Stimulated activated CD8-positive, alpha-beta memory T cell treated with anti-CD3 and anti-CD28 coated beads, Interleukin-4, amount 100 ng/mL, for 24 hours (primary cell): Measurements from ENCODE around the gene TTC28.

Source experiments
- DNase-seq: peaks from one replicate; pipeline ENCODE4 v3.0.0-alpha.2; 2020; ENCODE audit warnings: low read depth

The TTC28 gene

DNA sequence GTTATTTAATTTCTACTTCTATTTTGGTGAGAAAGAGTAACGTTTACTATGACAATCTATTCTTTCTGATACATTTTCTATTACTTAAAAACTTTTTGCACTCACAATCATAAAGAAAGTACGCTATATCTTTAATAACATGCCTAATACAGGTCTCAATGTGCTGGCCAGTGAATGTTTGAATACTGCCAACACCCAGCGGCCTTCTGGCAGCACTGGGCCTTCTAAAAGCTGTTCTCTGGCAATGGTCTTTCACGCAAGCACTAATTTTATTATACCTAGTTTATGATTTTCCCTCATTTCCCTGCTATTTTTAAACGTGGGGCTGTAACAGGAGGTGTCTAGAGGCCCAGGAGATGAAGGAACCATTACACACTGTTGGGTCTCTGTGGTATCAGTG, 410.8 kb downstream of the TTC28 start:
- no peak for DNase-seq

DNA sequence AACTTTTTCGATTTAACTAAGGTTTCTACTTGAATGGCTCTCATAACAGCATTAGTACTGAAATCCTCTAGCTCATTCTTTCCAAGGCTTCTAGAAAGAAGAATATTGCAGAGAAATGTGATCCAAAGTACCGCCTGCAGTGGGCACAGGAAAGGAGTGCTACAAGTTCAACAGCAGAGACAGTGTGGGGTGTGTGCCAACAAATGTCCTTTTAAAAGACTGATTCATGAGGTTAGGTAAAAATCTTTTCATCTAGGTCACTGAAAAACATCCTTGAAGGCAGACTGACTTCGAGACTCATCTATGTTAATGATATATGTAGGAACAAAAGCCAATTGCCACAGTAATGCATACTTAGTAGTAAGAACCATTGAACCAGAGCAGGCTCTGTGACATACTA, 411.5 kb downstream of the TTC28 start:
- DNase-seq: no peak

- no peak for DNase-seq
These were observed 419.0 kb downstream of the TTC28 start for GRCh38 chr22:28260619-28261018.

DNA sequence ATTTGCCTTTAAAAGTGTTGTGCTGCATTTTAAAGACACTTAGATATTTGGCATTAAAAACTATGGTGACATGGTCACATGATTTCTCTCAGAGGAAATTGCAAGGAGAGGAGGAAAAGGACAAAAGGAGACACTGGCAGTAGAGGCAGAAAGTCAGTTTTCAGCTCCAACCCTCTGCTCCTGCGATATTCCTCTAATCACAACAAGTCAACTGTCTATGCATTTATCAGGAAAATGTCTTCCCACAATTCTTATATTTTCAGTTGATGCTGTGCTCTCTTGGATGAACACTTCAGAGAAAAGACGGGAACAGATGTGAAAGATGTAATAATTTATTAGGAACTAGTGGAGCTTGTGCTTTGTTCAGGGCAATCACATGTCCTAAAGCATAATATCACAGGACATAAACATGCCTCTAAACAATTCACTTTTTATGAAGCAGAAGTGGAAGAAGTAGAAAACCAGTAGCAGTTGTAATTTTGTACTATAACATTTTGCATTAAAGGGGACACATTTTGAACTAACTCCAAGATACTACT, 419.8 kb downstream of the TTC28 start:
- DNase-seq: no peak

- no peak for DNase-seq
These were observed 425.2 kb downstream of the TTC28 start for GRCh38 chr22:28254396-28254795.

DNA sequence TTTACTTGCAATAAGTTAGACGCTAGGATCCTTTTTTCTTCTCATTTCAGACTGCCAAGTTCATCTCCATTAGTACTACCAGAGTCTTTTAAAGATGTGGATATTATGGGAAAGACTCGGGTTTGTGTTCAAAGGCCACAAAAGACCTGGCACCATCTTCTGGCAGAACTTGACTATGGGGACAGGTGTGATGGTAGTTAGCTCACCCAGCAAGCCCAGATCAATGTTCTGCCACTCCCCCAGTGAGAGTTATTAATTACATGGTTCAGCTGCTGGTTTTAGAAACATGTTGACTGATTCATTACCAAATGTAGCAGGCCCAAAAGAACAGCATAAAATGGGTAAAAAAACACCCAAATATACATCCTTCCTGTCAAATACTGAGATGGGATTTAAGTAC, 427.1 kb downstream of the TTC28 start:
- DNase-seq: no peak

DNA sequence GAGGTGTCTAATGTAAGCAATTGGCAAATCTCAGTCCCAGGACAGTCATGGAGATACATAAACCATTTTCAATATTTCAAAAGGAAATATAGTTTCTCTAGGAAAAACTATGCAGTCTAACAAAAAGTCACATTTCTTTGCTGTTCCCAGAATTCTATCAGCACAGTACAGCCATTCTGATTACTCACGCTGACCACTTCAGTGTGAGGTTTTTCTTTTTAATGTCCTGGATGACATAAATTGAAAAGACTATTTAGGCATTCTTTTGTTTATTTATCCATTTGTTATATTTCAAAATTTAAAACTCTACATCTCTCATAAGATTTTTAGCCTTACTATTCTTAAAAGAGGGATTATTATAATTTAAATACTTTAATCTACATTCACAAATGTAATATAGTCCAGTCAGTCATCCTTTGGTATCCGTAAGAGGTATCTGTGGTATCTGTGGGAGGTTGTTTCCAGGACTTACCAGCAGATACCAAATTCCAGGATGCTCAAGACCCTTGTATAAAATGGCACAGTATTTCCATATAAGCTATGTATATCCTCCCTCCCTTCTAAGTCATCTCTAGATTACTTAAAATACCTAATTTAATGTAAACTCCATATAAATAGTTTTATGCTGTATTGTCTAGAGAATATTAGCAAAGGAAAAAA, 429.5 kb downstream of the TTC28 start:
- no peak for DNase-seq

DNA sequence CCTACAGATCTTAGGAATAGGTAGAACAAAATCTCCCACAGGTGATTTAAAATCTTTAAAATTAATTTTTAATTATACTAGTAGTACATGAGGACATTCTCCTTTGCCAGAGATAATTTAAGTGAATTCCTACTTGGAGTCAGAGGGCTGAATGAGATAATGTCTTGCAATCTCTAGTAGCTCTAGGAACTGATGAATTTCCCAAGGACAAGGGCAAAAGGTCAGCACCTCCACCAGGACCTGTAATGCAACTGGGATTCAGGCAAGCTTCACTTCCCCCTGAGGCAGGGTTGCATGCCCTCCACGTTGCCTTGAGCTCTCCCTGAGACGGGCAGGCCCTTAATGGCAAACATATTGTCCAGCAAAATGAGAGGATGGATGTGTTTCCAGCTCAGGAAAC, 430.2 kb downstream of the TTC28 start:
- no peak for DNase-seq

GRCh38 chr22:28247667-28248363, 431.8 kb downstream of the TTC28 start:
- no peak for DNase-seq

- no peak for DNase-seq
These were observed 432.5 kb downstream of the TTC28 start for GRCh38 chr22:28247136-28247535.

- DNase-seq: no peak
These were observed 433.2 kb downstream of the TTC28 start for GRCh38 chr22:28246397-28246796.

DNA sequence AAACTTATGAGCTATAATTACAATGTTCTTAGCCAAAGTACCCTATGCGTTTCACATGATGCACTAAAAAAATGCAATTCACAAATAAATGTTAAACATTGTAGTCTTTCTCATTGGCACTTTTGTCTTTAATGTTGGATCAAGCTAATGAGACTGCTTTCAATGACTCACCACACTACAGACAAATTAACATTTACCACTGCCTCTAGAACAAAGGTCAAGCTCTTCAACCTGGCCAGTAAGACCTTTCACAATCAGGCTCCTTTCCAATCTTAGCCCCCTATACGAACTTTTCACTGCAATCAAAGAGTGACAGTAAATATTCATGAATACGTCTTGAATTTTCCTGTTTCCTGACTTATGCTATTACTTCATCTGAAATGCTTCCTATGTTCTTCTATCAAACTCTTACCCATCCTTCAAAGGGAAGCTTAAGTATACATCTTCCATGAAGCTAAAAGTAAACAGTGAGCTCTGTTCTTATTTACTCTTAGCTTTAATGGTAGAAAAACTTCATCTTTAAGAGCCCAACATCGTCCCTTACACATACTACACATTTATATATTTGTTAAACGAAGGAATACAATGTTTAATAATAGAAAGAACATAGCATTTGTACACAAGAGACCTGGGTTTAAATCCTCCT, 433.9 kb downstream of the TTC28 start:
- no peak for DNase-seq

- DNase-seq: no peak
These were observed 434.9 kb downstream of the TTC28 start for GRCh38 chr22:28244757-28245156.

DNA sequence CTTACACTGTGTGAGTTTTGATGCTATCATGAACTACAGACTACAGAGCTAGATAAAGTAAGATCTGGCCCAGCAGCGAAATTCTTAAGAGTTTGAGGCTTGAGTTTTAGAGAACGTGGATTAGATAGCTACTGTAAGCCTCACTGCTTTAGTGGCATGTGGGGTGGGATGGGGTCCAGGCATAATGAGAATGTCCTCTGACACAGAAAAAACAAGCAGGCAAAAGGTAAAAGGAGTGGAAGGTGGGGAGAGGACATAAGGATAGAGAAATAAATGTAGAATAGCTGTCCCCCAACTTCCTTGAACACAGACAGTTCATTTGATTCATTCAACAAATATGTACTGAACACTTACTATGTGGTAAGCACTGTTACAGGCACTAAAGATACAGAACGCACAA, 436.1 kb downstream of the TTC28 start:
- no peak for DNase-seq

- no peak for DNase-seq
These were observed 437.9 kb downstream of the TTC28 start for GRCh38 chr22:28241656-28242290.

- no peak for DNase-seq
These were observed 439.7 kb downstream of the TTC28 start for GRCh38 chr22:28239941-28240340.

DNA sequence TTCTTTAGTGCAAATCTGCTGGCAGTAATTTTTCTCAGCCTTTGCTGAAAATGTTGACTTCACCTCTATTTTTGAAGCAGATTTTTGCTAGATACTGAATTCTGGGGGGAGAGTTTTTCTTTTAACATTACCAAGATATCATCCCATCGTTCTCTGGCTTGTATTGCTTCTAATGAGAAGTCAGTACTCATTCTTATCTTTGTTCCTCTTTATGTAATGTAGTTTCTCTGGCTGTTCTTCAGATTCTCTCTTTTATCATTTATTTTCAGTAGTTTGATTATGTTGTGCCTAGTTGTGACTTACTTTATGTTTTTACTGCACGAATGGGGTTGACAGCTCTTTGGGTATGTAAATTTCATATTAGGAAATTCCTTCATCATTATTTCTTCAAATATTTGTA, 441.9 kb downstream of the TTC28 start:
- DNase-seq: no peak

- no peak for DNase-seq
These were observed 442.5 kb downstream of the TTC28 start for GRCh38 chr22:28237112-28237511.

GRCh38 chr22:28232204-28232603, 447.4 kb downstream of the TTC28 start:
- no peak for DNase-seq

GRCh38 chr22:28231441-28231840, 448.2 kb downstream of the TTC28 start:
- DNase-seq: no peak

DNA sequence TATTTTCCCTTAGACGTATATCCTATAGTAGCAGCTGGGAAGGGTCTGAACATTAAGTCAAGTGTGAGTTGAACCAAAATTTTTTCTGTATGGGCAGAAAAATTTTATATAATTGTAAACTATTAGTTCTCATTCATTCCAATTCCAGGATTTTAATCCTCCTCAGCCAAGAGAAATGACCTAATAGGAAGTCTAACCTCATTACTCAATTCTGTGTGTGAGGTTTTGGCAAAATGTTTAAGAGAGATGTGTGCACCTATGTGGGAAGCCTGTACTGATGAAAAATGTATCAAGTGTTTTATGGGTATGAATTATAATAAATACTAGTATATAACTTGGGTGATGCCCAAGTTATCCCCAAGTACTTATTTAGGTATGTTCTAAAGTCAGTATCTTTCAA, 449.0 kb downstream of the TTC28 start:
- no peak for DNase-seq

- no peak for DNase-seq
These were observed 449.8 kb downstream of the TTC28 start for GRCh38 chr22:28229566-28230485.
